GM19238 (cell line): ENCODE results near the gene CFAP70.
"Not testable (repeated sequence)": the region's sequence is repeated elsewhere in the genome, so short reads cannot be mapped to it uniquely, and the experiment has no call there.

Source experiments
- DNase-seq: peaks from one replicate; pipeline ENCODE4 v3.0.0; 2011; ENCODE audit warnings: low spot score; ENCODE audit not compliant: insufficient read length

Gene CFAP70

GRCh38 chr10:73358331-73359279, at the start of gene CFAP70:
Gene CFAP70 (minus strand): TSS chr10:73358864. CDS start chr10:73354796, 4,068 bp downstream.
- peak; percentile 89 for DNase-seq

DNA sequence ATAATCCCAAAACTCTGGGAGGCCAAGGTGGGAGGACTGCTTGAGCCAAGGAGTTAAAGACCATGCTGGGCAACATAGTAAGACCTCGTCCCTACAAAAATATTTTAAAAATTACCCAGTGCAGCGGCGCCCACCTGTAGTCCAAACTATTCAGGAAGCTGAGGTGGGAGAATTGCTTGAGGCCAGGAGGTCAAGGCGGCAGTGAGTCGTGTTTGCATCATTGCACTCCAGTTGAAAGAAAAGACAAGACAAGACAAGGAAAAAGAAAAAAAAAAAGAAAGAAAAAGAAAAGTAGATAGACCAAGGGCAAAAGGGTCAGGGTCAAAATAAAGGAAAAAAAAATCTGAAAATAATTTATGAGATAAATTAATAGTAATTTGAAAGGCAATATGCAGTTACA, 49.4 kb upstream of the CFAP70 start:
- no peak for DNase-seq

GRCh38 chr10:73407495-73407894, 48.8 kb upstream of the CFAP70 start:
- no peak for DNase-seq

DNA sequence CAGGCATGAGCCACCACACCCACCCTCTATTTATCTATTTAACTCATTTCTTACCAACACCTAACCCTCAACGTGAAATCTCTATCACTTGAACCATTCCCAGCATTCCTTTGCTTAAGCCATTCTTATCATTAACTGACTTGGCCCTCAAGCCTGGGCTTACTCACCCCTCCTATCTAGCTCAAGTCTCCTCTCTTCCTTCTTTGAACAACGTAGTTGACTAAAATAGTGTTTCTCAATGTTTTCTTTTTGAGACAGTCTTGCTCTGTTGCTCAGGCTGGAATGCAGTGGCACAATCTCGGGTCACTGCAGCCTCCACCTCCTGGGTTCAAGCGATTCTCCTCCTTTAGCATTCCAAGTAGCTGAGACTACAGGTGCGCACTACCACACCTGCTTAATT, 48.2 kb upstream of the CFAP70 start:
- no peak for DNase-seq

- no peak for DNase-seq
Observed at GRCh38 chr10:73405556-73405955, 46.9 kb upstream of the CFAP70 start.

- no peak for DNase-seq
Observed at GRCh38 chr10:73404690-73405089, 46.0 kb upstream of the CFAP70 start.

DNA sequence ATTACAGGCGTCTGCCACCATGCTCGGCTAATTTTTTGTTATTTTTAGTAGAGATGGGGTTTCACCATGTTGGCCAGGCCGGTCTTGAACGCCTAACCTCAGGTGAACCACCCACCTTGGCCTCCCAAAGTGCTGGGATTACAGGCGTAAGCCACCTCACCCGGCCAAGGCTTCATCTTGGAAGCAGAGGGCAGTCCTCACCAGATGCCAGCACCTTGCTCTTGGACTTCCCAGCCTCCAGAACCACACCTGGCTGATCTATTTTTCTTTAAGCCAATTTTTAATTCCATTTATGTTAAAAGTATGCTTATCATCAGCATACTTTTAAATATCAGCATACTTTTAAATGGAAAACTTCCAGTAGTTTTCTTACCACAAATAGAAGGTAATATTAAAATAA, 43.0 kb upstream of the CFAP70 start:
- DNase-seq, result no peak

GRCh38 chr10:73399063-73399462, 40.4 kb upstream of the CFAP70 start:
- DNase-seq, result no peak

DNA sequence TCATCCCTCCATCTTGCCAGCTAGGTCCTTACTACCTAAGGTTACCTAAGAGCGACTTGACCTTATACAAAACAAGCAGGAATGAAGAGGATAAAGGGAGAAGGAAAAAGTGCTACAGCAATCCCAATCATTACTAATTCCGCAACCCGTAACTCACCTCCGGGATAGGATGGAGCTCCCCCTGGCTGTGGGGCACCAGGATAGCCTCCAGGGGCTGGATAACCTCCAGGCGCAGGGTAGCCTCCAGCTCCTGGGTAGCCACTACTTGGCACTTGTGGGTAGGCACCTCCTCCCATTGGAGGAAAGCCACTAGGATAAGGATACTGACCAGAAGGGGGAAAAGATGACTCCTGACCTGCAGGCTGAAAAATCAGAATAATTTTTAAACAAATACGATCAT, 39.4 kb upstream of the CFAP70 start:
- no peak for DNase-seq

DNA sequence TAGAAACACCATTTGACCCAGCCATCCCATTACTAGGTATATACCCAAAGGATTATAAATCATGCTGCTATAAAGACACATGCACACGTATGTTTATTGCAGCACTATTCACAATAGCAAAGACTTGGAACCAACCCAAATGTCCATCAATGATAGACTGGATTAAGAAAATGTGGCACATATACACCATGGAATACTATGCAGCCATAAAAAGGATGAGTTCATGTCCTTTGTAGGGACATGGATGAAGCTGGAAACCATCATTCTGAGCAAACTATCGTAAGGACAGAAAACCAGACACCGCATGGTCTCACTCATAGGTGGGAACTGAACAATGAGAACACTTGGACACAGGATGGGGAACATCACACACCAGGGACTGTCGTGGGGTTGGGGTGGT, 35.7 kb upstream of the CFAP70 start:
- DNase-seq, result not testable (repeated sequence)

- DNase-seq, result no peak
Observed at GRCh38 chr10:73388228-73388627, 29.6 kb upstream of the CFAP70 start.

GRCh38 chr10:73386583-73386982, 27.9 kb upstream of the CFAP70 start:
- no peak for DNase-seq

- no peak for DNase-seq
Observed at GRCh38 chr10:73379064-73379748, 20.5 kb upstream of the CFAP70 start.

GRCh38 chr10:73376679-73377078, 18.0 kb upstream of the CFAP70 start:
- DNase-seq, result no peak

- no peak for DNase-seq
Observed at GRCh38 chr10:73368238-73368637, 9.6 kb upstream of the CFAP70 start.

- no peak for DNase-seq
Observed at GRCh38 chr10:73366381-73367298, 8.0 kb upstream of the CFAP70 start.

DNA sequence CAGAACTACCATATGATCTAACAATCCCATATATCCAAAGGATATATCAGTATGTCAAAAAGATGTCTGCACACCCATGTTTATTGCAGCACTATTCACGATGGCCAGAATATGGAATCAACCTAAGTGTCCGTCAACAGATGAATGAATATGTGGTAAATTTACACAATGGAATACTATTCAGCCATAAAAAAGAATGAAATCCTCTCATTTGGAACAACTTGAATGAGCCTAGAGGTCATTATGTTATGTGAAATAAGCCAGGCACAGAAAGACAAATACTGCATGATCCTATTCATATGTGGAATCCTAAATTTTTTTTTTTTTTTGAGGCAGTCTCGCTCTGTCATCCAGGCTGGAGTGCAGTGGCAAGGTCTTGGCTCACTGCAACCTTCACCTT, 6.3 kb upstream of the CFAP70 start:
- DNase-seq, result no peak

- DNase-seq, result no peak
Observed at GRCh38 chr10:73359492-73359891, 828 bp upstream of the CFAP70 start.

- no peak for DNase-seq
Observed at GRCh38 chr10:73357821-73358220, 843 bp downstream of the CFAP70 start.

- DNase-seq, result no peak
Observed at GRCh38 chr10:73357166-73357565, 1.5 kb downstream of the CFAP70 start.

- no peak for DNase-seq
Observed at GRCh38 chr10:73344269-73344668, 14.4 kb downstream of the CFAP70 start.

GRCh38 chr10:73340121-73340520, 18.5 kb downstream of the CFAP70 start:
- no peak for DNase-seq
